Measurements from ENCODE around the gene TMEM131.

- TF ChIP-seq CTCF (IDR thresholded peaks at IDR 0.05; ENCODE audit: insufficient read depth, low read depth, low read length) (no peak), EZH2 (IDR thresholded peaks at IDR 0.05; ENCODE audit: insufficient read depth, low read length) (no peak)
These were observed 229.2 kb downstream of the TMEM131 start for GRCh38 chr2:97766567-97766966.

Data from astrocyte (in vitro differentiated cells and primary cell).